Dermis lymphatic vessel endothelial cell (primary cell): ENCODE data around the gene COBLL1. TPM values are rescaled to one million over a fixed set of nuclear protein-coding genes. Genes with fewer than 3 reads are reported as not detected.

ENCODE experiments used
- total RNA-seq: library from RNA; depleted of rRNA; stranded (reverse); fragments of >200 nt; gene quantifications from 2 replicates; pipeline ENCODE4 v1.2.1, GENCODE V29; 2014

Gene COBLL1
- total RNA-seq, result 1.3 and 2.2 TPM in 2 replicates

GRCh38 chr2:164841719-164842623, at the start of gene COBLL1:
TSS of gene COBLL1 (minus strand) at chr2:164841823. CDS start at chr2:164841196, 627 bp downstream.

Other genes starting within 250 kb of the COBLL1 start
- gene GRB14, start 220.3 kb downstream of the COBLL1 start, total RNA-seq, result 0.33 and 0.34 TPM in 2 replicates
- not detected in 2 replicates for gene SLC38A11, start 113.7 kb upstream of the COBLL1 start, total RNA-seq